RWPE2 (cell line): ENCODE data around the gene CHRM1.
"Not testable (repeated sequence)": the region's sequence is repeated elsewhere in the genome, so short reads cannot be mapped to it uniquely, and the experiment has no call there.

Experiments used
- ATAC-seq: fragments of 200-7000 bp; cut with Tn5 transposase; 3 replicates; pipeline ENCODE4 v1.9.1; 2021; ENCODE audit warnings: low read depth
- DNase-seq: peaks from one replicate; pipeline ENCODE4 v3.0.0-alpha.2; 2020; ENCODE audit warnings: low spot score
- H3K27ac ChIP-seq: fragments of 450-650 bp; 2 replicates; pipeline ENCODE4 v1.5.1; 2017; ENCODE audit warnings: mild to moderate bottlenecking; ENCODE audit not compliant: poor library complexity, severe bottlenecking
- H3K27me3 ChIP-seq: fragments of 250-450 bp; sonication (Bioruptor Pico); 2 replicates; pipeline ENCODE4 v1.5.1; 2021; ENCODE audit warnings: mild to moderate bottlenecking, moderate library complexity; ENCODE audit not compliant: insufficient read depth, poor library complexity, severe bottlenecking
- H3K36me3 ChIP-seq: fragments of 250-450 bp; sonication (Bioruptor Pico); 2 replicates; pipeline ENCODE4 v1.5.1; 2020; ENCODE audit warnings: low read depth, mild to moderate bottlenecking, moderate library complexity
- H3K4me1 ChIP-seq: fragments of 250-450 bp; sonication (Bioruptor Pico); 2 replicates; pipeline ENCODE4 v1.5.1; 2021; ENCODE audit warnings: mild to moderate bottlenecking, moderate library complexity; ENCODE audit not compliant: insufficient read depth, poor library complexity, severe bottlenecking
- H3K4me3 ChIP-seq: fragments of 250-450 bp; sonication (Bioruptor Pico); 2 replicates; pipeline ENCODE4 v1.5.1; 2021; ENCODE audit warnings: mild to moderate bottlenecking, moderate library complexity; ENCODE audit not compliant: severe bottlenecking
- H3K9me3 ChIP-seq: fragments of 250-450 bp; sonication (Bioruptor Pico); 2 replicates; pipeline ENCODE4 v1.5.1; 2021; ENCODE audit warnings: mild to moderate bottlenecking, moderate library complexity; ENCODE audit not compliant: severe bottlenecking
- TF ChIP-seq, protein P1 (sequence below): fragments of 450-650 bp; IDR thresholded peaks from one replicate; pipeline ENCODE4 v1.5.1; 2017; ENCODE audit warnings: mild to moderate bottlenecking, moderate library complexity; ENCODE audit not compliant: poor library complexity, severe bottlenecking

Gene CHRM1

DNA sequence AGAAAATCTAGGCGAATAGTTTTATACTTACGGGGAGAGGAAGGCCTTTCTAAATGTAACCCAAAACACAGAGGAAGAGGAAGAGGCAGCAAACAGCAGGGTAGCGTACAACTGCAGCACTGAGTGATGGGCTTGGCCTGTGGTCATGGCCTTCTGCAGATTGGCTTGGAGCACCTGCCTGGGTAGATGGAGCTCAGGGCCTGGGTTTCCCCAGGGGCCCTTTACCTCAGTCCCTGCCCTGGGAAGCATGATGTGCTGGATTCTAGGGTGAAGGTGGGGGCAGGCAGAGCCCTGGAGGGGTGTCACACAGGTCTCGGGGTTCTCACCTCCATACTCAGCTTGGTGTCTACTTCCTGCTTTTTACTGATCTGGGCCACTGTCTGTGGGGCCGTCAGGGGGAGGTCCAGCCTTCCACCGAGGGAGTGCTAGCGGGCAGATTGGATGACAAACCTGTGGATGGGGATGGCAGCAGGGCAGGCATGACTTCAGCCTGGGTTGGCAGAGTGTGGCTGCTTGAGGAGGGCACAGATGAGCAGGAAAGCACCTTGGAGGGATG, 27.7 kb upstream of the CHRM1 start:
- H3K27ac ChIP-seq: no peak overlapping the region
- DNase-seq (no peak), ATAC-seq (no peak)
- H3K4me3 ChIP-seq: no peak overlapping the region
- no peaks in the 10 kb centered on the region for H3K36me3 ChIP-seq
- no peaks in the 10 kb centered on the region for H3K4me1 ChIP-seq
- no peaks in the 10 kb centered on the region for H3K9me3 ChIP-seq
- peaks cover 3% of the 10 kb centered on the region for H3K27me3 ChIP-seq
- TF ChIP-seq, protein P1, sequence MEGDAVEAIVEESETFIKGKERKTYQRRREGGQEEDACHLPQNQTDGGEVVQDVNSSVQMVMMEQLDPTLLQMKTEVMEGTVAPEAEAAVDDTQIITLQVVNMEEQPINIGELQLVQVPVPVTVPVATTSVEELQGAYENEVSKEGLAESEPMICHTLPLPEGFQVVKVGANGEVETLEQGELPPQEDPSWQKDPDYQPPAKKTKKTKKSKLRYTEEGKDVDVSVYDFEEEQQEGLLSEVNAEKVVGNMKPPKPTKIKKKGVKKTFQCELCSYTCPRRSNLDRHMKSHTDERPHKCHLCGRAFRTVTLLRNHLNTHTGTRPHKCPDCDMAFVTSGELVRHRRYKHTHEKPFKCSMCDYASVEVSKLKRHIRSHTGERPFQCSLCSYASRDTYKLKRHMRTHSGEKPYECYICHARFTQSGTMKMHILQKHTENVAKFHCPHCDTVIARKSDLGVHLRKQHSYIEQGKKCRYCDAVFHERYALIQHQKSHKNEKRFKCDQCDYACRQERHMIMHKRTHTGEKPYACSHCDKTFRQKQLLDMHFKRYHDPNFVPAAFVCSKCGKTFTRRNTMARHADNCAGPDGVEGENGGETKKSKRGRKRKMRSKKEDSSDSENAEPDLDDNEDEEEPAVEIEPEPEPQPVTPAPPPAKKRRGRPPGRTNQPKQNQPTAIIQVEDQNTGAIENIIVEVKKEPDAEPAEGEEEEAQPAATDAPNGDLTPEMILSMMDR: no peak

DNA sequence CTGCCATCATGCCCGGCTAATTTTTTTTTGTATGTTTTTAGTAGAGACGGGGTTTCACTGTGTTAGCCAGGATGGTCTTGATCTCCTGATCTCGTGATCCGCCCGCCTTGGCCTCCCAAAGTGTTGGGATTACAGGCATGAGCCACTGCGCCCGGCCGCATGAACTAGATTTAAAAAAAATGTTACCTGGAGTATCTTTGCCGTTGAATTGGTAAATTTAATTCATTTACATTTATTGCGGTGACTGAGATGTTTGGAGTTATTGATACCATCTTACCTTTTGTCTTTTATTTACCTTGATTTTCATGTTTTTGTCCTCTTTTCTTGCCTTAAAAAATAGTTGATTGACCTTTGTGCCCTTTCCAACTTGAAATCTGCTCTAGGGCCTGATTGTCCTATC, 24.4 kb upstream of the CHRM1 start:
- H3K4me1 ChIP-seq, H3K4me3 ChIP-seq, H3K36me3 ChIP-seq, DNase-seq, H3K27ac ChIP-seq, H3K9me3 ChIP-seq, H3K27me3 ChIP-seq, ATAC-seq: not testable (repeated sequence)

DNA sequence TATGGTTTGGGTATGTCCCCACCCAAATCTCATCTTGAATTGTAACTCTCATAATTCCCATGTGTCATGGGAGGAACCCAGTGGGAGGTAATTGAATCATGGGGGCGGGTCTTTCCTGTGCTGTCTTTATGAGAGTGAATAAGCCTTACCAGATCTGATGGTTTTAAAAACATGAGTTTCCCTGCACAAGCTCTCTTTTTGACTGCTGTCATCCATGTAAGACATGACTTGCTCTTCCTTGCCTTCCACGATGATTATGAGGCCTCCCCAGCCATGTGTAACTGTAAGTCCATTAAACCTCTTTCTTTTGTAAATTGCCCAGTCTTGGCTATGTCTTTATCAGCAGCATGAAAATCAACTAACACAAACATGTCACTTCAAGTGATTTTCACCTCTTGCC, 16.4 kb upstream of the CHRM1 start:
- H3K4me3 ChIP-seq, ATAC-seq, H3K27me3 ChIP-seq: not testable (repeated sequence)

DNA sequence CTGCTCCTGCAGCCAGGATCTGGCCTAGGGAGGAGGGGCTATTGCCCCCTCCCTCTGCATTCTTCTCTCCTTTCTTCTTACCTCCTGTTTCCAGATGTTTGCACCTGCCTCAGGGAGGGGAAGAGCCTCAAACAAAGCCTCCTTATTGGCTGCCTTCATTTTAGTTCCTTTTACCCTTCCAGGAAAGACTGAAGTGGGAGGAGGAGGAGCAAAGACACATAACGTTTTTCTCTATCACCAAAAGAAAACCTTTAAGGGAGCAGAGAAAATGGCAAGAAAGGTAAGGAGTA, 13.3 kb upstream of the CHRM1 start:
- no peak for DNase-seq
- Histone ChIP-seq H3K4me1 (no peaks in the 10 kb centered on the region), H3K27ac (no peak overlapping the region), H3K36me3 (no peaks in the 10 kb centered on the region), H3K4me3 (no peak overlapping the region), H3K9me3 (no peaks in the 10 kb centered on the region), H3K27me3 (no peaks in the 10 kb centered on the region)
- no peak for ATAC-seq
- TF ChIP-seq, protein P1: no peak

More for the DNA sequence above, 16.4 kb upstream of the CHRM1 start:
- not testable (repeated sequence) for H3K27ac ChIP-seq, H3K36me3 ChIP-seq, H3K9me3 ChIP-seq, H3K4me1 ChIP-seq, DNase-seq

DNA sequence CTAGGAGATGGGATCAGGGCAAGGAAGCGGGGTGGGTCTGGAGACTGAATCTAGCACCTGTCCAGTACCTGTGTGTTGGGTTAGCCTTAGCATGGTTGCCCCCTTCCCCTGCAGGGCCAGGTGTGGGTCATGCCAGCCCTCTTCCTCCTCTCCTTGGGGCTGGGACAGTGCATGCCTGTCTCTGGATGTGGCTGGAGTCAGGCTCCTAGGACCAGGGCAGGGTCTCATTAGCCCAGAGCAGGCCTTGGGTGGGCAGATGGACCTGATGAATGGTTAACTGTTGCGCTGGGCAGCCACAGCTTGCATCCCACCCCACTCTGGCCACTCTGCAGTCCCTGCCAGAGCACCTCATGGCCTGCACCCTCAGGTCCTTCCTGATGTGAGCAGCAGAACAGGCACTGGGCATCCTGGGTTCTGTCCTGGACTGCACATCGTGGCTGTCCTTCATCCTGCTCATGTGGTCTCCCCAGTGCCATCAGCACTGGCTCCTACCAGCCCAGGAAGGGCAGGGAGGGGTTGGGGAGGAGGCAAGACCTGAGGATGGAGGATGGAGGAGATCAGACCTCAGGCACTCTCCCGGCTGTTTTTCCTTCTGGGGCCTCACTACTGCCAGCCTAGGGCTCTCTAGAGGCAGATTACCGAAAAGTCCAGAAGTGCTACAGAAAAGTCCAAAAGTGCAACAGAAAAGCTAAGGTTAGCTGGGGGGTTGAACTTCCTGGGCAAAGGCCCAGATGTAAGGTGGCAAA, 12.8 kb upstream of the CHRM1 start:
- H3K9me3 ChIP-seq: no peaks in the 10 kb centered on the region
- ATAC-seq: no peak
- TF ChIP-seq, protein P1: no peak

DNA sequence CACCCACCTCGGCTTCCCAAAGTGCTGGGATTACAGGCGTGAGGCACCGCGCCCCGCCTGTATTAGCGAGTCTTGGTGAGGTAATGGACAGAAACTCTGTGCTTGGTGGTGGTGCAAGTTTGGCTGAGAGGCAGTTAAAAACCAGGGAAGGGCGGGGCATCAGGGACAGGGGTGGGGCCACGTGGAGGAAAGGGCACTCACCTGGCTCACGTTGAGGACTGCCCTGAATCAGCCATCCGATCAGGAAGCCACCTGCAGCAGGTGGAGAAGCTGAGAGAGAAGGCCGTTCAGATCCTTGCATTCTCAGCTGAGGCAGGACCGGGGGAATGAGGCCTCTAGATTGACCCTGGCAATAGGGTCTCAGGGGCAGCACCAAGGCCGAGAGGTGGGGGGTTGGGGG, 12.1 kb upstream of the CHRM1 start:
- Histone ChIP-seq H3K9me3 (no peaks in the 10 kb centered on the region), H3K4me1 (no peaks in the 10 kb centered on the region), H3K27ac (no peak overlapping the region), H3K36me3 (no peaks in the 10 kb centered on the region), H3K4me3 (no peak overlapping the region), H3K27me3 (no peaks in the 10 kb centered on the region)
- no peak for ATAC-seq
- no peak for DNase-seq
- TF ChIP-seq, protein P1: no peak

More for the DNA sequence above, 12.8 kb upstream of the CHRM1 start:
- H3K36me3 ChIP-seq: no peaks in the 10 kb centered on the region
- H3K27ac ChIP-seq: no peak overlapping the region
- no peaks in the 10 kb centered on the region for H3K27me3 ChIP-seq
- H3K4me3 ChIP-seq: no peak overlapping the region
- DNase-seq: no peak
- H3K4me1 ChIP-seq: no peaks in the 10 kb centered on the region
